Peyer's patch (tissue), 4 donors: ENCODE results near the gene SPDYE4.

ENCODE experiments used
- CTCF ChIP-seq, 6 experiments: fragments of 450-650 bp in 4 of 6; fragments of 200-600 bp in 2 of 6; sonication (generic) in 1 of 6; IDR thresholded peaks; one replicate each; pipeline ENCODE4 v1.5.1; 2017 to 2019; ENCODE audit warnings: antibody characterized with exemption in 6 of 6, mild to moderate bottlenecking in 3 of 6, moderate library complexity in 1 of 6
- POLR2A ChIP-seq, 2 donors: fragments of 450-650 bp; IDR thresholded peaks; one replicate each; pipeline ENCODE4 v1.5.1; 2017; ENCODE audit warnings: antibody characterized with exemption in 2 of 2, mild to moderate bottlenecking in 2 of 2, moderate library complexity in 2 of 2

- no peak for TF ChIP-seq CTCF (IDR thresholded peaks at IDR 0.05)
- TF ChIP-seq POLR2A (IDR thresholded peaks at IDR 0.05): no peak
Measured at GRCh38 chr17:8799570-8800212, 41.3 kb upstream of the SPDYE4 start.
